ENCODE data around the gene HSBP1L1. TPM values are rescaled to one million over a fixed set of nuclear protein-coding genes. Genes with fewer than 3 reads are reported as not detected.

HSBP1L1 gene
- total RNA-seq, 4 donors from 2014 or later = 34.7 to 77.3 (median 62.2) TPM

DNA sequence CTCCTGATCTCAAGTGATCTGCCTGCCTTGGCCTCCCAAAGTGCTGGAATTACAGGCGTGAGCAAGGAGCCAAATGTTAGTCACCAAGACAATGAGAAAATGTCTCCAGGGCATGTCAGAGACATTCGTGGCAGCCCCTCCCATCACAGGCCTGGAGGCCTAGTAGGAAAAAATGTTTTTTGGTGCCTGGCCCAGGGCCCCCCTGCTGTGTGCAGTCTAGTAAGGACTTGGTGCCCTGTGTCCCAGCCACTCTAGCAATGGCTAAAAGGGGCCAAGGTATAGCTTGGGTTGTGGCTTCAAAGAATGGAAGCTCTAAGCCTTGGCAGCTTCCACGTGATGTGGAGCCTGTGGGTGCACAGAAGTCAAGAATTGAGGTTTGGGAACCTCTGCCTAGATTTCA is 36.4 kb downstream of the HSBP1L1 start:
- TF ChIP-seq, protein P1, sequence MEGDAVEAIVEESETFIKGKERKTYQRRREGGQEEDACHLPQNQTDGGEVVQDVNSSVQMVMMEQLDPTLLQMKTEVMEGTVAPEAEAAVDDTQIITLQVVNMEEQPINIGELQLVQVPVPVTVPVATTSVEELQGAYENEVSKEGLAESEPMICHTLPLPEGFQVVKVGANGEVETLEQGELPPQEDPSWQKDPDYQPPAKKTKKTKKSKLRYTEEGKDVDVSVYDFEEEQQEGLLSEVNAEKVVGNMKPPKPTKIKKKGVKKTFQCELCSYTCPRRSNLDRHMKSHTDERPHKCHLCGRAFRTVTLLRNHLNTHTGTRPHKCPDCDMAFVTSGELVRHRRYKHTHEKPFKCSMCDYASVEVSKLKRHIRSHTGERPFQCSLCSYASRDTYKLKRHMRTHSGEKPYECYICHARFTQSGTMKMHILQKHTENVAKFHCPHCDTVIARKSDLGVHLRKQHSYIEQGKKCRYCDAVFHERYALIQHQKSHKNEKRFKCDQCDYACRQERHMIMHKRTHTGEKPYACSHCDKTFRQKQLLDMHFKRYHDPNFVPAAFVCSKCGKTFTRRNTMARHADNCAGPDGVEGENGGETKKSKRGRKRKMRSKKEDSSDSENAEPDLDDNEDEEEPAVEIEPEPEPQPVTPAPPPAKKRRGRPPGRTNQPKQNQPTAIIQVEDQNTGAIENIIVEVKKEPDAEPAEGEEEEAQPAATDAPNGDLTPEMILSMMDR (IDR thresholded peaks at IDR 0.05) = no peak
- TF ChIP-seq POLR2A (IDR thresholded peaks at IDR 0.05) = no peak
- no peak overlapping the region for H3K4me3 ChIP-seq (ENCODE audit: low read depth, poor library complexity, severe bottlenecking)
- intact Hi-C loops (cut with DNase I; ENCODE audit: low total_unique reads) = no loop called here
- 67 to 72% methylated on average over 3 of the region's 3 CpGs for WGBS, 2 donors
- peak in 1 of 2 donors; percentile 56 for DNase-seq (ENCODE audit: low spot score in 2 of 2)

DNA sequence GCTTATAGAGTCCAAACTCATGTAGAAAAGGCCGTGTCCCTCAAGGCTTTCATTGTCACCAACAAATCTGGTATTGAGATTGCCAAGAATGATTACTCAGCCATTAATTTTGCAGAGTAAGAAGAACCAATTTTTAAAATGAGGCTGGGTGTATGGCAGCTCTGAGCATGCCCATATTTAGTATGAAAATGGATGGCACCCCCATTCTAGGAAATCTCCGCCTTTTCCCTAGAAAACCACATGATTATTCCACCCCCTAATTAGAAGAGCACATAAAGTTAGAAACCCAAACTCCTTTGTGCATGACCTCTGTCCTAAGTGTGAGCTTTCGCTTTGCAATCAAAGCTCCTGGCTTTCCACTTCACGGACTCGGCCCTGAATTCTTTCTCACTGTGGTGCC is 38.0 kb downstream of the HSBP1L1 start:
- intact Hi-C loops (cut with DNase I; ENCODE audit: low total_unique reads) = no loop called here
- TF ChIP-seq, protein P1 (IDR thresholded peaks at IDR 0.05) = no peak
- no peak for TF ChIP-seq POLR2A (IDR thresholded peaks at IDR 0.05)
- no peak overlapping the region for H3K4me3 ChIP-seq (ENCODE audit: low read depth, poor library complexity, severe bottlenecking)
- 87 to 90% methylated on average over 5 of the region's 5 CpGs for WGBS, 2 donors
- DNase-seq (ENCODE audit: low spot score in 2 of 2) = no peak

DNA sequence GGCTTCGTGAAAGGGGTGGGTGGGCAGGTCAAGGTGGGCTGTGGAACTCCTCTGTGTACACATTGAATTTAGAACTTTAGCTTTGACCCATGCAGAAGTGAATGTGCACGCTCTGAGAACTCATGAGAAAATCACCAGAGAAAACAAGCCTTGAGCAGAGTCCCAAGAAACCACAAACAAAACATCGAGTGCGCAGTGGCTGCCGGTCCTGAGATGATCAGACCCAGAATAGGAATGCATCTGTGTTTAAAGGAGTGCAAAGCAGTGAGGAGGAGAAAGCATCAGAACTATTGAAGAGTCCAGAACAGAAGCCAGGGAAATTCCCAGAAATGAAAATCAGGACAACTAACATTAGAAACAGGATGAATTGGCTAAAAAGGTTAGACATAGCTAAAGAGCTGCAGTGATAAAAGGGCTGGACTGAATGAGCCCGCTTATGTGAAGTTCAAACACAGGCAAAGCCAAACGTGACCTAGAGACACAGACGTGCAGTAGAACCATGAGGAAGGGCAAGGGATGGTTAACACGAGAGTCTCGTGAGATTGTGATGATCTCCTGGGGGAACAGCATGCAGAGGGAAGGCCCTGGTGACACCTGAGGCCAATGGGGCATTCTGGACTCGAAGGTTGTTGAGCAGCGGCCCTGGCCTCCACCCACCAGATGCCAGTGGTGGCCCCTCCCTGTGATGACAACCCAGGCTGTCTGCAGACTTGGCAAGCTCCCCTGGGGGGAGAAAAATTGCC is 40.3 kb downstream of the HSBP1L1 start:
- 77 to 84% methylated on average over 12 of the region's 12 CpGs for WGBS, 2 donors
- TF ChIP-seq, protein P1 (IDR thresholded peaks at IDR 0.05) = no peak
- TF ChIP-seq POLR2A (IDR thresholded peaks at IDR 0.05) = no peak
- peak in 1 of 2 donors; percentile 32 for DNase-seq (ENCODE audit: low spot score in 2 of 2)
- intact Hi-C loops (cut with DNase I; ENCODE audit: low total_unique reads) = no loop called here
- H3K4me3 ChIP-seq (ENCODE audit: low read depth, poor library complexity, severe bottlenecking) = no peak overlapping the region

DNA sequence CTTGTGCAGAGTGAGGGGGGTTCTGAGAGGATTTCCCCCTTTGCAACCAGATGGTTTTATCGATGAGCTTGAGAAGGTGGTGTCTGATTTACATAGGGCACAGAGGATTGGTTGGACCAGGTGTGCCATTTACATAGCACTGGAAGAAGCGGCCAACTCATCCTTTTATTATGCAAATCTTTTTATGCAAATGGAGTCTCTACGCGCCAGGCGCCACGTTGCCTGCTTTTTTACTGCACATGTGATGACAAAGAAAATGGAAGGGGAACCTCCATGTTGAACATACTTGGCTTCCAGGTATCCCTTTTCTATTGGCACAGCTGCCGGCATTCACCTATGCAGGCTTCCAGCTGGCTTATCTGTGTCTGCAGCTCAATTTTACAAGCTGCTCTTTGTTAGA is 42.3 kb downstream of the HSBP1L1 start:
- 71 to 72% methylated on average over 7 of the region's 7 CpGs for WGBS, 2 donors
- DNase-seq (ENCODE audit: low spot score in 2 of 2) = no peak
- no peak for TF ChIP-seq POLR2A (IDR thresholded peaks at IDR 0.05)
- TF ChIP-seq, protein P1 (IDR thresholded peaks at IDR 0.05) = no peak
- H3K4me3 ChIP-seq (ENCODE audit: low read depth, poor library complexity, severe bottlenecking) = no peak overlapping the region
- intact Hi-C loops (cut with DNase I; ENCODE audit: low total_unique reads) = no loop called here

DNA sequence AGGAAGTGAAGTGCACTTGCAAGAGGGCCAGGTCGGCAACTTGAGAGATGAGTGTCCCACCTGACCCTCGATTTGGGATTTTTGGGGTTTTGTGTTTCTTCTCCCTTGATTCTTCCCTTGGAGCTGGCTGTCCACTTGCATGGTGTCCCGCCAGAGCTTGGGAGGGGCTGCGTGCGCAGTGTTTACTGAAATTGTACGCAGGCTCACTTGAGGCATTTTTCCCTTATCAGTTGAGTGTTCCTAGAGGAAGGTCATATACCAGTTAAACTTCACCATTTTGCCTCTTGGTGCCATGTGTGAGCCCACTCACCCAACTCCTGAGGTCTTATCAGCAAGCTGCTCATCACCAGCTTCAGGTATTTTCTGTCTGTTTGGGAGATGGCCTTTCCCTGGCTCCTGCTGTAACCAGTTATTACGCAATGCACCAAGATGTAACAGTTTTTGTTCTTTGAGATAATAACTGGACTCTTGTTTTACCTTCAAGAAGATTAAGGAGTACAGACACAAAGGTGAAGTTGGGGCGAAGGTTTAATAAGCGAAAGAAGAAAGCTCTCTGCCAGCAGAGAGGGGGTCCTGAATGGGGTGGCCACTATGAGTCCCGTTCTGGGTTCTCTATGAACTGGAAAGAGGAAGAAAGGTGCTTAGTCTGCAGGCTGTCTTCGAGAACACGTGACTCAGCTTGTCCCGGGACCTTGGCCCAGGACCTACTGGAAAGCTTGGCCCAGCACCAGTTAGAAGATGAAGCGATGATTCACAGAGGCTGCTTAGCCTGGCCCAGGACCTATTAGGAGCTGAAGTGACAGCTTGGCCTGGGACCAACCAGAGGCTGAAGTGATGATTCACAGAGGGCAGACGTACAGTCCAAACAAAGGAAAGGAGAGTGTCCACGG is 45.5 kb downstream of the HSBP1L1 start:
- TF ChIP-seq POLR2A (IDR thresholded peaks at IDR 0.05) = no peak
- TF ChIP-seq, protein P1 (IDR thresholded peaks at IDR 0.05) = no peak
- 67 to 68% methylated on average over 16 of the region's 16 CpGs for WGBS, 2 donors
- H3K4me3 ChIP-seq (ENCODE audit: low read depth, poor library complexity, severe bottlenecking) = no peak overlapping the region
- peak in 1 of 2 donors; percentile 57 for DNase-seq (ENCODE audit: low spot score in 2 of 2)
- intact Hi-C loops (cut with DNase I; ENCODE audit: low total_unique reads) = no loop called here
